H9 (cell line): ENCODE results near the gene COP1. TPM values are rescaled to one million over a fixed set of nuclear protein-coding genes. Genes with fewer than 3 reads are reported as not detected.

ENCODE experiments used
- DNase-seq: peaks from one replicate; pipeline ENCODE4 v3.0.0-alpha.2; 2017
- H2AFZ ChIP-seq: one replicate; pipeline ENCODE4 v1.6.1; 2013; ENCODE audit warnings: mild to moderate bottlenecking, low read length, control low read depth, moderate library complexity
- H2AK5ac ChIP-seq: 2 replicates; pipeline ENCODE4 v1.6.1; 2013; ENCODE audit warnings: low read length, control low read depth, mixed read lengths; ENCODE audit not compliant: insufficient read length
- H2BK120ac ChIP-seq: one replicate; pipeline ENCODE4 v1.6.1; 2013; ENCODE audit warnings: low read depth, mild to moderate bottlenecking, low read length, control low read depth, inconsistent platforms; ENCODE audit not compliant: poor library complexity, severe bottlenecking
- H2BK12ac ChIP-seq: 2 replicates; pipeline ENCODE4 v1.6.1; 2013; ENCODE audit warnings: low read length, control low read depth, mixed read lengths, low read depth; ENCODE audit not compliant: insufficient read length
- H2BK15ac ChIP-seq: 2 replicates; pipeline ENCODE4 v1.6.1; 2013; ENCODE audit warnings: low read depth, low read length, control low read depth
- H2BK20ac ChIP-seq: one replicate; pipeline ENCODE4 v1.6.1; 2013; ENCODE audit warnings: low read depth, mild to moderate bottlenecking, low read length, control low read depth, inconsistent platforms; ENCODE audit not compliant: poor library complexity, severe bottlenecking
- H2BK5ac ChIP-seq: 2 replicates; pipeline ENCODE4 v1.6.1; 2013; ENCODE audit warnings: low read length, control low read depth, mixed read lengths; ENCODE audit not compliant: insufficient read length
- H3K14ac ChIP-seq: 2 replicates; pipeline ENCODE4 v1.6.1; 2013; ENCODE audit warnings: low read length, control low read depth; ENCODE audit not compliant: insufficient read depth
- H3K18ac ChIP-seq: 2 replicates; pipeline ENCODE4 v1.6.1; 2013; ENCODE audit warnings: low read depth, mild to moderate bottlenecking, mixed read lengths, low read length, control low read depth; ENCODE audit not compliant: insufficient read length
- H3K23ac ChIP-seq: 2 replicates; pipeline ENCODE4 v1.6.1; 2013; ENCODE audit warnings: low read length, control low read depth, mixed read lengths, low read depth; ENCODE audit not compliant: insufficient read length
- H3K23me2 ChIP-seq: 2 replicates; pipeline ENCODE4 v1.6.1; 2013; ENCODE audit warnings: low read depth, mild to moderate bottlenecking, mixed read lengths, low read length, control low read depth; ENCODE audit not compliant: insufficient read length, poor library complexity, severe bottlenecking
- H3K27ac ChIP-seq: 2 replicates; pipeline ENCODE4 v1.5.1; 2013; ENCODE audit warnings: low read length, control low read depth, mixed read lengths, low read depth; ENCODE audit not compliant: insufficient read length
- H3K27me3 ChIP-seq: 2 replicates; pipeline ENCODE4 v1.6.1; 2013; ENCODE audit warnings: low read length, control low read depth, inconsistent platforms; ENCODE audit not compliant: insufficient read depth
- H3K4ac ChIP-seq: 2 replicates; pipeline ENCODE4 v1.6.1; 2013; ENCODE audit warnings: low read depth, mild to moderate bottlenecking, control low read depth, inconsistent platforms, low read length, moderate library complexity
- H3K4me1 ChIP-seq: 2 replicates; pipeline ENCODE4 v1.6.1; 2013; ENCODE audit warnings: low read length, control low read depth, inconsistent platforms; ENCODE audit not compliant: insufficient read depth
- H3K4me2 ChIP-seq: 2 replicates; pipeline ENCODE4 v1.6.1; 2013; ENCODE audit warnings: low read length, control low read depth, mixed read lengths; ENCODE audit not compliant: insufficient read length, insufficient read depth
- H3K56ac ChIP-seq: 2 replicates; pipeline ENCODE4 v1.6.1; 2013; ENCODE audit warnings: low read depth, mild to moderate bottlenecking, mixed read lengths, low read length, control low read depth; ENCODE audit not compliant: insufficient read length
- H3K79me1 ChIP-seq: 2 replicates; pipeline ENCODE4 v1.6.1; 2013; ENCODE audit warnings: low read depth, mild to moderate bottlenecking, moderate library complexity, low read length, control low read depth, inconsistent platforms; ENCODE audit not compliant: insufficient read depth, poor library complexity, severe bottlenecking
- H3K79me2 ChIP-seq: 2 replicates; pipeline ENCODE4 v1.6.1; 2013; ENCODE audit warnings: low read length, control low read depth, inconsistent platforms; ENCODE audit not compliant: insufficient read depth
- H3K9ac ChIP-seq: 2 replicates; pipeline ENCODE4 v1.6.1; 2013; ENCODE audit warnings: low read length, control low read depth, mixed read lengths; ENCODE audit not compliant: insufficient read length; ENCODE audit errors: extremely low read depth
- H3K9me3 ChIP-seq: one replicate; pipeline ENCODE4 v1.6.1; 2013; ENCODE audit warnings: low read depth, low read length, inconsistent platforms; ENCODE audit not compliant: control insufficient read depth
- H3T11ph ChIP-seq: one replicate; pipeline ENCODE4 v1.6.1; 2013; ENCODE audit warnings: mild to moderate bottlenecking, low read length, control low read depth, inconsistent platforms
- H4K20me1 ChIP-seq: one replicate; pipeline ENCODE4 v1.6.1; 2013; ENCODE audit not compliant: control insufficient read depth, insufficient read length, insufficient read depth
- H4K5ac ChIP-seq: 2 replicates; pipeline ENCODE4 v1.6.1; 2013; ENCODE audit warnings: low read depth, mild to moderate bottlenecking, mixed read lengths, low read length, control low read depth; ENCODE audit not compliant: insufficient read length
- H4K8ac ChIP-seq: replicated peaks from 2 replicates; pipeline ENCODE4 v1.6.1; 2013; ENCODE audit warnings: low read length, control low read depth, mixed read lengths, low read depth; ENCODE audit not compliant: insufficient read length
- H4K91ac ChIP-seq: 2 replicates; pipeline ENCODE4 v1.6.1; 2013; ENCODE audit warnings: low read depth, mild to moderate bottlenecking, moderate library complexity, mixed read lengths, low read length, control low read depth; ENCODE audit not compliant: insufficient read length
- H3K27ac Mint-ChIP-seq, 3 experiments: 2 replicates in 2 of 3; 3 replicates in 1 of 3; pipeline ENCODE4 v1.8.0; 2020 to 2021; ENCODE audit warnings: mixed read lengths in 3 of 3, mild to moderate bottlenecking in 1 of 3, moderate library complexity in 1 of 3
- H3K27me3 Mint-ChIP-seq: 2 replicates; pipeline ENCODE4 v1.8.0; 2021; ENCODE audit warnings: low read depth, mild to moderate bottlenecking, moderate library complexity, mixed read lengths
- H3K36me3 Mint-ChIP-seq, 3 experiments: 2 replicates in 2 of 3; 3 replicates in 1 of 3; pipeline ENCODE4 v1.8.0; 2020 to 2021; ENCODE audit warnings: low read depth in 3 of 3, mixed read lengths in 3 of 3; ENCODE audit not compliant: insufficient read depth in 1 of 3
- H3K4me1 Mint-ChIP-seq, 2 experiments: 2 replicates each; pipeline ENCODE4 v1.8.0; 2020; ENCODE audit warnings: mixed read lengths in 2 of 2
- H3K4me3 Mint-ChIP-seq, 2 experiments: 2 replicates in 1 of 2; 3 replicates in 1 of 2; pipeline ENCODE4 v1.8.0; 2020 to 2021; ENCODE audit warnings: mild to moderate bottlenecking in 2 of 2, mixed read lengths in 2 of 2, moderate library complexity in 1 of 2
- H3K9me3 Mint-ChIP-seq, 2 experiments: 2 replicates in 1 of 2; 3 replicates in 1 of 2; pipeline ENCODE4 v1.8.0; 2020; ENCODE audit warnings: mild to moderate bottlenecking in 2 of 2, mixed read lengths in 2 of 2, moderate library complexity in 1 of 2
- CTCF ChIP-seq: fragments of 200-600 bp; sonication (generic); conservative IDR thresholded peaks from 3 replicates; pipeline ENCODE4 v1.8.0; 2021; ENCODE audit warnings: antibody characterized with exemption, mild to moderate bottlenecking
- WGBS: extraction: QIAGEN DNeasy Blood & Tissue Kit; methylation state at CpG from one replicate; pipeline ENCODE4 v1.1.7; 2013; ENCODE audit warnings: missing lambda C conversion rate, low lambda C conversion rate, mixed read lengths; ENCODE audit not compliant: insufficient read length; ENCODE audit errors: extremely low coverage; 5-methylcytosine and 5-hydroxymethylcytosine counted together
- total RNA-seq: library from RNA; stranded (reverse); gene quantifications from 2 replicates; pipeline ENCODE4 v1.2.1, GENCODE V29; 2021

COP1 gene
- total RNA-seq, 1 experiment from 2014 or later, result 41.3 TPM

DNA sequence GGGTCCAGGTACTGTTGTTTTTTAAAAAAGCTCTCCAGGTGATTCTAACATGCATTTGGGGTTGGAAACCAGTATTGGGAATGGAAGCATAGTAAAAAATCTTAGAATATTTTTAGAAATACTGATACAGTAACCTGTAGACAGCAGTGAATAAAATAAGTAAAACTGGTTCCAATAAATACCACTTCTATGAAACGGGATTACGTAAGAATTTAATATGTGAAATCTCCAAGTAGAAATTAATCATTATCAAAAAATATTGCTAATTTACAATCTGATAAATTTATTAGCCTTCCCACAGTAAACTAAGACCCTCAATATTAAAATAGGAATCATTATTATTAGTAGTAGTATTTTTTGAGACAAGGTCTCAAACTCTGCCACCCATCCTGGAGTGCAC is 177.5 kb downstream of the COP1 start:
- no peak overlapping the region for H2BK15ac ChIP-seq
- H3K27ac ChIP-seq, result no peak overlapping the region
- no peaks in the 10 kb centered on the region for H3K23me2 ChIP-seq
- no peaks in the 10 kb centered on the region for H3K79me2 ChIP-seq
- H4K8ac ChIP-seq, result no peak overlapping the region
- DNase-seq, result no peak
- H3K79me1 ChIP-seq, result no peaks in the 10 kb centered on the region
- no peak overlapping the region for H4K91ac ChIP-seq
- no peak overlapping the region for H4K5ac ChIP-seq
- no peak overlapping the region for H2BK5ac ChIP-seq
- H3K27me3 ChIP-seq, result no peaks in the 10 kb centered on the region
- H3K14ac ChIP-seq, result no peak overlapping the region
- no peak overlapping the region for H2AFZ ChIP-seq
- no peak overlapping the region for H2BK12ac ChIP-seq
- no peak overlapping the region for H2BK20ac ChIP-seq
- no peak overlapping the region for H3K4me2 ChIP-seq
- H3K4me1 ChIP-seq, result no peaks in the 10 kb centered on the region
- no peaks in the 10 kb centered on the region for H4K20me1 ChIP-seq
- H3T11ph ChIP-seq, result no peak overlapping the region
- Mint-ChIP-seq H3K4me1 (no peaks in the 10 kb centered on the region), H3K36me3 (peaks cover 0 to 3% (median 0%) of the 10 kb centered on the region in 3 experiments; a peak in 2 of 7 replicates), H3K9me3 (no peaks in the 10 kb centered on the region), H3K27me3 (no peaks in the 10 kb centered on the region), H3K4me3 (no peak overlapping the region), H3K27ac (no peak overlapping the region)
- H3K23ac ChIP-seq, result no peak overlapping the region
- no peak overlapping the region for H3K18ac ChIP-seq
- H3K4ac ChIP-seq, result no peak overlapping the region
- H3K56ac ChIP-seq, result no peak overlapping the region
- no CpG with 5 or more reads among the region's 2 CpGs for WGBS
- H3K9ac ChIP-seq, result no peak overlapping the region
- no peaks in the 10 kb centered on the region for H3K9me3 ChIP-seq
- H2AK5ac ChIP-seq, result no peak overlapping the region
- no peak overlapping the region for H2BK120ac ChIP-seq
- no peak for TF ChIP-seq CTCF
